ENCODE results near the gene TUBB2A.
"Not testable (repeated sequence)": the region's sequence is repeated elsewhere in the genome, so short reads cannot be mapped to it uniquely, and the experiment has no call there.

Gene TUBB2A
- total RNA-seq = 10.6 to 65.9 reads per million in 2 donors

GRCh38 chr6:3157131-3157933 lies at the start of gene TUBB2A:
Gene TUBB2A, minus strand, starts transcription at chr6:3157544. Its CDS starts 81 bp downstream, at chr6:3157463.
- peak; percentile 90 for DNase-seq

- no peak for DNase-seq
These were observed 49.1 kb upstream of the TUBB2A start for GRCh38 chr6:3206339-3207015.

GRCh38 chr6:3205913-3206312 lies 48.6 kb upstream of the TUBB2A start:
- no peak for DNase-seq

- no peak for DNase-seq
These were observed 47.6 kb upstream of the TUBB2A start for GRCh38 chr6:3204921-3205320.

GRCh38 chr6:3202999-3203696 lies 45.8 kb upstream of the TUBB2A start:
- DNase-seq = no peak

GRCh38 chr6:3201388-3201787 lies 44.0 kb upstream of the TUBB2A start:
- DNase-seq = no peak

- DNase-seq = no peak
These were observed 43.3 kb upstream of the TUBB2A start for GRCh38 chr6:3200682-3201081.

GRCh38 chr6:3199382-3199781 lies 42.0 kb upstream of the TUBB2A start:
- DNase-seq = no peak

GRCh38 chr6:3197734-3198133 lies 40.4 kb upstream of the TUBB2A start:
- not testable (repeated sequence) for DNase-seq

GRCh38 chr6:3196770-3197169 lies 39.4 kb upstream of the TUBB2A start:
- no peak for DNase-seq

- no peak for DNase-seq
These were observed 38.6 kb upstream of the TUBB2A start for GRCh38 chr6:3195695-3196497.

- no peak for DNase-seq
These were observed 38.0 kb upstream of the TUBB2A start for GRCh38 chr6:3195420-3195694.

- no peak for DNase-seq
These were observed 37.4 kb upstream of the TUBB2A start for GRCh38 chr6:3194535-3195419.

GRCh38 chr6:3193102-3193849 lies 35.9 kb upstream of the TUBB2A start:
- DNase-seq = no peak

- DNase-seq = no peak
These were observed 33.4 kb upstream of the TUBB2A start for GRCh38 chr6:3190779-3191178.

- DNase-seq = no peak
These were observed 32.7 kb upstream of the TUBB2A start for GRCh38 chr6:3190056-3190455.

GRCh38 chr6:3189192-3189591 lies 31.8 kb upstream of the TUBB2A start:
- not testable (repeated sequence) for DNase-seq

- DNase-seq = no peak
These were observed 30.9 kb upstream of the TUBB2A start for GRCh38 chr6:3188262-3188661.

GRCh38 chr6:3186974-3187382 lies 29.6 kb upstream of the TUBB2A start:
- DNase-seq = no peak

- no peak for DNase-seq
These were observed 25.7 kb upstream of the TUBB2A start for GRCh38 chr6:3183066-3183465.

GRCh38 chr6:3181105-3181504 lies 23.8 kb upstream of the TUBB2A start:
- no peak for DNase-seq

All from T-helper 9 cell (primary cell).